ENCODE results near the gene ZSWIM8. TPM values are rescaled to one million over a fixed set of nuclear protein-coding genes. Genes with fewer than 3 reads are reported as not detected.
"Not testable (repeated sequence)": the region's sequence is repeated elsewhere in the genome, so short reads cannot be mapped to it uniquely, and the experiment has no call there.

Gene ZSWIM8
- total RNA-seq, 1 donor from 2014 or later, result 30.5 TPM

- Histone ChIP-seq H3K36me3 (no peaks in the 10 kb centered on the region), H3K9me3 (ENCODE audit: low read depth) (no peaks in the 10 kb centered on the region), H3K4me2 (peak overlapping the region; percentile 95), H3K79me2 (ENCODE audit: low read depth) (peaks cover 62% of the 10 kb centered on the region), H3K9ac (peak overlapping the region; percentile 67), H3K4me3 (peak overlapping the region; percentile 84), H3K27me3 (no peaks in the 10 kb centered on the region), H4K20me1 (ENCODE audit: low read depth) (peaks cover 36% of the 10 kb centered on the region), H3F3A (ENCODE audit: low read depth) (peaks cover 36% of the 10 kb centered on the region), H2AFZ (replicated peaks) (peak overlapping the region; percentile 98), H3K27ac (no peak overlapping the region), H3K4me1 (peaks cover 19% of the 10 kb centered on the region)
- H3K27me3 Mint-ChIP-seq (ENCODE audit: insufficient read depth, low read depth), result peaks cover 7% of the 10 kb centered on the region
- peaks cover 7% of the 10 kb centered on the region for H3K36me3 Mint-ChIP-seq
- H3K9me3 Mint-ChIP-seq, result no peaks in the 10 kb centered on the region
- H3K4me3 Mint-ChIP-seq, result peak overlapping the region; percentile 99
- TF ChIP-seq EZH2 (IDR thresholded peaks at IDR 0.05) (no peak), EZH2phosphoT487 (IDR thresholded peaks at IDR 0.05) (no peak), CTCF (IDR thresholded peaks at IDR 0.05) (no peak)
- peak; percentile 78 for DNase-seq (ENCODE audit: low spot score)
- H3K27ac Mint-ChIP-seq, result peak overlapping the region; percentile 74
- peaks cover 34% of the 10 kb centered on the region for H3K4me1 Mint-ChIP-seq
Measured at GRCh38 chr10:73785721-73786511, 510 bp downstream of the ZSWIM8 start.

GRCh38 chr10:73786512-73786885 lies 1.1 kb downstream of the ZSWIM8 start:
- Histone ChIP-seq H3K36me3 (no peaks in the 10 kb centered on the region), H3K4me1 (peaks cover 15% of the 10 kb centered on the region), H3K4me3 (peak overlapping the region; percentile 84), H3K9me3 (ENCODE audit: low read depth) (no peaks in the 10 kb centered on the region), H3K9ac (peak overlapping the region; percentile 67), H3K27me3 (no peaks in the 10 kb centered on the region), H3K4me2 (peak overlapping the region; percentile 95), H3K27ac (no peak overlapping the region), H2AFZ (replicated peaks) (no peak overlapping the region), H3K79me2 (ENCODE audit: low read depth) (peaks cover 56% of the 10 kb centered on the region), H3F3A (ENCODE audit: low read depth) (peaks cover 36% of the 10 kb centered on the region), H4K20me1 (ENCODE audit: low read depth) (peaks cover 36% of the 10 kb centered on the region)
- no peak for DNase-seq (ENCODE audit: low spot score)
- H3K27ac Mint-ChIP-seq, result no peak overlapping the region
- no peaks in the 10 kb centered on the region for H3K9me3 Mint-ChIP-seq
- peaks cover 33% of the 10 kb centered on the region for H3K4me1 Mint-ChIP-seq
- TF ChIP-seq EZH2phosphoT487 (IDR thresholded peaks at IDR 0.05) (no peak), CTCF (IDR thresholded peaks at IDR 0.05) (peak; percentile 13), EZH2 (IDR thresholded peaks at IDR 0.05) (no peak)
- H3K4me3 Mint-ChIP-seq, result peak overlapping the region; percentile 99
- peaks cover 7% of the 10 kb centered on the region for H3K36me3 Mint-ChIP-seq
- H3K27me3 Mint-ChIP-seq (ENCODE audit: insufficient read depth, low read depth), result peaks cover 7% of the 10 kb centered on the region

GRCh38 chr10:73787031-73787800 lies 1.8 kb downstream of the ZSWIM8 start:
- not testable (repeated sequence) for H3K27ac ChIP-seq; H3K27ac Mint-ChIP-seq; DNase-seq (ENCODE audit: low spot score); H3K9me3 ChIP-seq (ENCODE audit: low read depth); H3K27me3 Mint-ChIP-seq (ENCODE audit: insufficient read depth, low read depth); H2AFZ ChIP-seq (replicated peaks); H3K27me3 ChIP-seq; H3K9me3 Mint-ChIP-seq; H3K36me3 Mint-ChIP-seq; H3K36me3 ChIP-seq; H3K9ac ChIP-seq
- Histone ChIP-seq H4K20me1 (ENCODE audit: low read depth) (peaks cover 36% of the 10 kb centered on the region), H3K4me2 (peak overlapping the region; percentile 95), H3K4me1 (peaks cover 15% of the 10 kb centered on the region), H3F3A (ENCODE audit: low read depth) (peaks cover 36% of the 10 kb centered on the region), H3K79me2 (ENCODE audit: low read depth) (peaks cover 49% of the 10 kb centered on the region), H3K4me3 (peak overlapping the region; percentile 84)
- Mint-ChIP-seq H3K4me1 (peaks cover 31% of the 10 kb centered on the region), H3K4me3 (peak overlapping the region; percentile 99)
